ENCODE results near the gene GALNT10.

The GALNT10 gene

GRCh38 chr5:154258531-154259217 lies 68.1 kb downstream of the GALNT10 start:
- DNase-seq (ENCODE audit: low read depth, low spot score), result no peak

GRCh38 chr5:154260224-154260927 lies 69.8 kb downstream of the GALNT10 start:
- no peak overlapping the region for H3K27ac ChIP-seq
- no peak for DNase-seq (ENCODE audit: low read depth, low spot score)

More at GRCh38 chr5:154258531-154259217, 68.1 kb downstream of the GALNT10 start:
- no peak overlapping the region for H3K27ac ChIP-seq

GRCh38 chr5:154262342-154262741 lies 71.8 kb downstream of the GALNT10 start:
- no peak overlapping the region for H3K27ac ChIP-seq
- no peak for DNase-seq (ENCODE audit: low read depth, low spot score)

- H3K27ac ChIP-seq, result no peak overlapping the region
- no peak for DNase-seq (ENCODE audit: low read depth, low spot score)
Measured at GRCh38 chr5:154264549-154265196, 74.1 kb downstream of the GALNT10 start.

- H3K27ac ChIP-seq, result no peak overlapping the region
- no peak for DNase-seq (ENCODE audit: low read depth, low spot score)
Measured at GRCh38 chr5:154265197-154265773, 74.8 kb downstream of the GALNT10 start.

GRCh38 chr5:154267516-154267915 lies 77.0 kb downstream of the GALNT10 start:
- H3K27ac ChIP-seq, result no peak overlapping the region
- DNase-seq (ENCODE audit: low read depth, low spot score), result no peak

GRCh38 chr5:154268073-154268472 lies 77.5 kb downstream of the GALNT10 start:
- DNase-seq (ENCODE audit: low read depth, low spot score), result no peak
- H3K27ac ChIP-seq, result no peak overlapping the region

- no peak for DNase-seq (ENCODE audit: low read depth, low spot score)
- H3K27ac ChIP-seq, result no peak overlapping the region
Measured at GRCh38 chr5:154269414-154269813, 78.9 kb downstream of the GALNT10 start.

GRCh38 chr5:154271466-154271865 lies 80.9 kb downstream of the GALNT10 start:
- DNase-seq (ENCODE audit: low read depth, low spot score), result no peak
- no peak overlapping the region for H3K27ac ChIP-seq

- DNase-seq (ENCODE audit: low read depth, low spot score), result no peak
- no peak overlapping the region for H3K27ac ChIP-seq
Measured at GRCh38 chr5:154271936-154272514, 81.5 kb downstream of the GALNT10 start.

GRCh38 chr5:154273028-154273617 lies 82.6 kb downstream of the GALNT10 start:
- peak; percentile 3 for DNase-seq (ENCODE audit: low read depth, low spot score)
- no peak overlapping the region for H3K27ac ChIP-seq

GRCh38 chr5:154273963-154274827 lies 83.7 kb downstream of the GALNT10 start:
- DNase-seq (ENCODE audit: low read depth, low spot score), result no peak
- no peak overlapping the region for H3K27ac ChIP-seq

- no peak for DNase-seq (ENCODE audit: low read depth, low spot score)
- H3K27ac ChIP-seq, result no peak overlapping the region
Measured at GRCh38 chr5:154274828-154275185, 84.3 kb downstream of the GALNT10 start.

GRCh38 chr5:154275566-154275965 lies 85.0 kb downstream of the GALNT10 start:
- no peak for DNase-seq (ENCODE audit: low read depth, low spot score)
- H3K27ac ChIP-seq, result no peak overlapping the region

GRCh38 chr5:154276261-154276972 lies 85.9 kb downstream of the GALNT10 start:
- no peak overlapping the region for H3K27ac ChIP-seq
- no peak for DNase-seq (ENCODE audit: low read depth, low spot score)

GRCh38 chr5:154276973-154277331 lies 86.4 kb downstream of the GALNT10 start:
- DNase-seq (ENCODE audit: low read depth, low spot score), result no peak
- no peak overlapping the region for H3K27ac ChIP-seq

GRCh38 chr5:154277499-154277898 lies 87.0 kb downstream of the GALNT10 start:
- no peak overlapping the region for H3K27ac ChIP-seq

GRCh38 chr5:154278186-154278585 lies 87.7 kb downstream of the GALNT10 start:
- H3K27ac ChIP-seq, result no peak overlapping the region
- no peak for DNase-seq (ENCODE audit: low read depth, low spot score)

More at GRCh38 chr5:154277499-154277898, 87.0 kb downstream of the GALNT10 start:
- no peak for DNase-seq (ENCODE audit: low read depth, low spot score)

- no peak for DNase-seq (ENCODE audit: low read depth, low spot score)
- no peak overlapping the region for H3K27ac ChIP-seq
Measured at GRCh38 chr5:154278908-154279307, 88.4 kb downstream of the GALNT10 start.

Data from epithelial cell of prostate (primary cell).